T47D (cell line): Measurements from ENCODE around the gene GP5.

Experiments
- DNase-seq, 2 experiments: peaks; one replicate each; pipeline versions ENCODE4 v3.0.0 to v3.0.0-alpha.2; 2011 to 2012; ENCODE audit warnings: low read depth in 1 of 2, low spot score in 1 of 2
- JUND ChIP-seq: IDR thresholded peaks from 2 replicates; pipeline ENCODE4 v1.6.1; 2012; ENCODE audit warnings: low read depth
- in situ Hi-C: cut with HindIII; loops from 2 replicates; pipeline ENCODE4 v1.10.0; 2016; ENCODE audit warnings: low sequenced_read_pairs, low pct_unique_long_range_greater_than_20kb

Gene GP5

GRCh38 chr3:194350726-194351071, 48.4 kb downstream of the GP5 start:
- in situ Hi-C loops, result no loop called here
- DNase-seq, result no peak
- no peak for TF ChIP-seq JUND

DNA sequence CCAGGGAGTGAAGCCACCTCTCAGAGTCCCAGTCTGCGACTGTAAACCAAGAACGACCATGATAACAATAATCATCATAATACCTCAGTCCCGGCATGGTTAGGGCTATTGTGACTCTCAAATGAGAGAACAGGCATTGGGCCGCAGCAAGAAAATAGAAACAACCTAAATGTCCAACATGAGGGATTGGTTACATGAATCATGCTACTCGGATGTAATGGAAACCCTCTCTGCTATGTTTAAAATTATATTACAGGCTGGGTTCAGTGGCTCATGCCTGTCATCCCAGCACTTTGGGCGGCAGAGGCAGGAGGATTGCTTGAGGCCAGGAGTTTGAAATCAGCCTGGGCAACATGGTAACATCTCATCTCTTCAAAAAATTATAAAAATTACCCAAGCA, 50.7 kb downstream of the GP5 start:
- no peak for TF ChIP-seq JUND
- no peak for DNase-seq
- in situ Hi-C loops, result no loop called here

- in situ Hi-C loops, result no loop called here
- TF ChIP-seq JUND, result no peak
- DNase-seq, result no peak
These were observed 52.4 kb downstream of the GP5 start for GRCh38 chr3:194346621-194347020.

DNA sequence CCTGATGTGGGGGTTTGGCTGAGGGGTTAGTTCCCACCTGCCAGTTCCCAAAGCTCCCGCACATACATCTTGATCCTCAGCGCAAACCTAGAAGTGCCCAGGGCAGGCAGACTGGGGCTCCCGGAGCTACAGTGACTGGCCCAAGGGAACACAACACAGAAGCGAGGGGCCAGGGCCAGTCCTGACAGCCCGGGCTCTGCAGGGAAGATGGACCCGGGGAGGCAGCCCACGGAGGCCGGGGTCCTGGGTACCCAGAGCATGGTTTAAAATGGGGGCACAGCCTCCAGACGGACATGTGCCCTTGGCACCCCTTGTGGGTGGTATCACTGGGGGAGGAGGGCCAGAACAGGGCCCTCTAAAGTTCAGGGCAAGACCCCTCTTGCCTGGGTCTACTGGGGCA, 53.0 kb downstream of the GP5 start:
- DNase-seq, result no peak
- in situ Hi-C loops, result no loop called here
- TF ChIP-seq JUND, result no peak
